Activated T-helper 2 cell treated with anti-CD3 and anti-CD28 coated beads, Interferon-gamma antibody, Interleukin-2, Interleukin-4, amounts not matched to agents 10 μg/mL and 5 μg/mL and 100 μg/mL, durations not matched to agents 14 hours and 24 hours and 36 hours (primary cell): ENCODE measurements around the gene YY1. TPM values are rescaled to one million over a fixed set of nuclear protein-coding genes. Genes with fewer than 3 reads are reported as not detected.

Experiments
- DNase-seq: peaks from one replicate; pipeline ENCODE4 v3.0.0; 2021; ENCODE audit warnings: low spot score
- H3K27ac Mint-ChIP-seq: one replicate; pipeline ENCODE4 v1.8.0; 2021; ENCODE audit warnings: mixed read lengths
- H3K27me3 Mint-ChIP-seq: one replicate; pipeline ENCODE4 v1.8.0; 2021; ENCODE audit warnings: low read depth, mixed read lengths
- H3K36me3 Mint-ChIP-seq: one replicate; pipeline ENCODE4 v1.8.0; 2021; ENCODE audit warnings: low read depth, mixed read lengths
- H3K4me1 Mint-ChIP-seq: one replicate; pipeline ENCODE4 v1.8.0; 2021; ENCODE audit warnings: low read depth, mixed read lengths
- H3K4me3 Mint-ChIP-seq: one replicate; pipeline ENCODE4 v1.8.0; 2021; ENCODE audit warnings: low read depth, mild to moderate bottlenecking, moderate library complexity, mixed read lengths
- H3K9me3 Mint-ChIP-seq: one replicate; pipeline ENCODE4 v1.8.0; 2021; ENCODE audit warnings: mixed read lengths
- intact Hi-C: fragments of 100-400 bp; cut with micrococcal nuclease; formaldehyde crosslinking; loops from one replicate; pipeline ENCODE4 v1.15.1; 2023
- total RNA-seq: library from RNA; stranded (reverse); gene quantifications from 2 replicates; pipeline ENCODE4 v1.2.3, GENCODE V29; 2022

Gene YY1
- total RNA-seq, 1 donor from 2014 or later = 105 TPM

DNA sequence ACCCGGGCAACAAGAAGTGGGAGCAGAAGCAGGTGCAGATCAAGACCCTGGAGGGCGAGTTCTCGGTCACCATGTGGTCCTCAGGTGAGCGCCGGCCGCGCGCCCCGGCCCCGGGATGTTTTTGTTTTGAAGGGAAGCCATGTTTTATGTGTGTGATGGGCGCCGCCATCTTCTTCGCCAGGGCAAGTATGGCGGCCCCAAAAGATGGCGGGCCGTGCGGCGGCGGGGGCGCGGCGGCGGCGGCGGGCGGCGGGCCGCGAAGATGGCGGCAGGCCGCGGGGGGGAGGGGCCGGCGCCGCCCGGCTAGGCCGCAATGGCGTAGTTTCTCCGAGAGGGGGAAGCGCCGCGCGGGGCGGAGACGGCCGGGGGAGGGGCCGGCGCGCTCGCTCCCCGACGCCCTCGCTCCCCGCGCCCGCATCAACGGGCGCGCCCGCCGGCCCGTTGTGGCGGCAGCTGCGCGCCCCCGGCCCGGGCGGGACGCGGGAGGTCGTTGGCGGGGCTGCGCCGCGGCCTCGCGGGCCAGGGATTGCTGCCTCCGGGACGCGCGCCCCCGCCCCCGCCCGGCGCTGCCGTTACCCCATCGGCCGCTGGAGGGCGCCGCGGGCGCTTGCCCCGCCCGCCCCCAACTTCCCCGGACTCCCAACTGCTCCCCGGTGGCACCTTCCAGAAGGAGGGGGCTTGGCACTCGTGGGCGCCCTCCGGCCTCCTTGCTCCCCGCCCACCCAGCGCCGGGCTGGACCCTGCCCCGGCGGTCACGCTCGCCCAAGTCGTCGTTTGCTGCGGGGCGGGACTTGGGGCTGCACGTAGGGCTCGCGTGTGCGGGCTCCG lies 1.1 kb downstream of the YY1 start:
- peaks cover 48% of the 10 kb centered on the region for H3K4me1 Mint-ChIP-seq
- H3K9me3 Mint-ChIP-seq = no peaks in the 10 kb centered on the region
- H3K4me3 Mint-ChIP-seq = peak overlapping the region; percentile 87
- H3K27ac Mint-ChIP-seq = peak overlapping the region; percentile 83
- intact Hi-C loops = loop anchor here (2.0 to 5.0 kb wide), 5 partner anchors 17 to 171 kb away; a partner anchor contains a TSS
- no peaks in the 10 kb centered on the region for H3K27me3 Mint-ChIP-seq
- DNase-seq = peak; percentile 83
- H3K36me3 Mint-ChIP-seq = peaks cover 53% of the 10 kb centered on the region

DNA sequence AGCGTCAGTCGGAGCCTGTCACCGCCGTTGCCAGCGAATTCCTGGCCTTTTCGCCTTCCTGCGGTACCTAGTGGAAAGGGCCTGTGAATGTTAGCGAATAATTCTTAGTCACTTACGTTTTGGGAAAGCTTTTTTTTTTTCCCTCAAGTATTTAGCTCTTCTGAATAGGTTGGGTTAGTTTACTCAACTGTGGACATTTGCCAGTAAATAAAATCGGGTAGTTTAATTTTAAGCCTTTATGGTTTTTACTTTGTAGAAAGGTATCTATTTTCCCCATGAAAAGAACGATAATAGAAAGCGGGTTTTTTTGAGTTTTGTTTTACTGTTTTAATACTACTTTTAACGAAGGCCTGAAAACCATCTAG lies 1.7 kb downstream of the YY1 start:
- H3K4me3 Mint-ChIP-seq = peak overlapping the region; percentile 87
- no peaks in the 10 kb centered on the region for H3K27me3 Mint-ChIP-seq
- H3K9me3 Mint-ChIP-seq = no peaks in the 10 kb centered on the region
- H3K4me1 Mint-ChIP-seq = peaks cover 47% of the 10 kb centered on the region
- H3K27ac Mint-ChIP-seq = peak overlapping the region; percentile 83
- intact Hi-C loops = loop anchor here (2.0 to 5.0 kb wide), 4 partner anchors 16 to 172 kb away; a partner anchor contains a TSS
- peaks cover 53% of the 10 kb centered on the region for H3K36me3 Mint-ChIP-seq
- DNase-seq = no peak

DNA sequence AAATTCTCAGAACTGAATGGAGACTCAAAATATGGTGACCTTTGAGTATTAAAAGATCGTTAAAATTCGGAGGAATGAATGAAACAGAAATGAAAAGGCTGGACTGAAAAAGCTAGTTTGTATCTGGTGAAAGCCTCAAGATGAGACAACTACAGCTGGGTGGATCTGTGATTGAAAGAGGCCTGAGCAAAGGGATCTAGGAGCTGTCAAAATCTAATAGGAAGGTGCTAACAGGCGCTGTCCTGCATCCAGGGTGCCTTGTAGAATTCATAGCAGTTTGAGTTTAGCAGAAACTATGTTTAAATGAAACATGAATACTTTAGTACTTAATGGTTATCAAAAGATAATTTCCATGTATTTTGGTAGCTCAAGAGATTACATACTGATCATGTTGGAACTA lies 2.3 kb downstream of the YY1 start:
- intact Hi-C loops = loop anchor here (2.0 to 5.0 kb wide), 4 partner anchors 16 to 172 kb away; a partner anchor contains a TSS
- Mint-ChIP-seq H3K27ac (peak overlapping the region; percentile 83), H3K4me1 (peaks cover 42% of the 10 kb centered on the region), H3K27me3 (no peaks in the 10 kb centered on the region), H3K36me3 (peaks cover 50% of the 10 kb centered on the region), H3K4me3 (peak overlapping the region; percentile 87), H3K9me3 (no peaks in the 10 kb centered on the region)
- DNase-seq = no peak

- peaks cover 46% of the 10 kb centered on the region for H3K36me3 Mint-ChIP-seq
- no peaks in the 10 kb centered on the region for H3K9me3 Mint-ChIP-seq
- intact Hi-C loops = loop anchor here (5.0 kb wide), 1 partner anchor 34 kb away; no protein-coding TSS in a partner anchor
- no peak overlapping the region for H3K27ac Mint-ChIP-seq
- no peak for DNase-seq
- peaks cover 43% of the 10 kb centered on the region for H3K4me1 Mint-ChIP-seq
- H3K4me3 Mint-ChIP-seq = no peak overlapping the region
- no peaks in the 10 kb centered on the region for H3K27me3 Mint-ChIP-seq
Observed at GRCh38 chr14:100243020-100243419, 4.1 kb downstream of the YY1 start.

GRCh38 chr14:100246809-100247428 lies 8.0 kb downstream of the YY1 start:
- Mint-ChIP-seq H3K36me3 (peaks cover 46% of the 10 kb centered on the region), H3K27me3 (no peaks in the 10 kb centered on the region), H3K4me3 (no peak overlapping the region), H3K27ac (no peak overlapping the region), H3K9me3 (no peaks in the 10 kb centered on the region), H3K4me1 (peaks cover 48% of the 10 kb centered on the region)
- intact Hi-C loops = no loop called here
- no peak for DNase-seq

DNA sequence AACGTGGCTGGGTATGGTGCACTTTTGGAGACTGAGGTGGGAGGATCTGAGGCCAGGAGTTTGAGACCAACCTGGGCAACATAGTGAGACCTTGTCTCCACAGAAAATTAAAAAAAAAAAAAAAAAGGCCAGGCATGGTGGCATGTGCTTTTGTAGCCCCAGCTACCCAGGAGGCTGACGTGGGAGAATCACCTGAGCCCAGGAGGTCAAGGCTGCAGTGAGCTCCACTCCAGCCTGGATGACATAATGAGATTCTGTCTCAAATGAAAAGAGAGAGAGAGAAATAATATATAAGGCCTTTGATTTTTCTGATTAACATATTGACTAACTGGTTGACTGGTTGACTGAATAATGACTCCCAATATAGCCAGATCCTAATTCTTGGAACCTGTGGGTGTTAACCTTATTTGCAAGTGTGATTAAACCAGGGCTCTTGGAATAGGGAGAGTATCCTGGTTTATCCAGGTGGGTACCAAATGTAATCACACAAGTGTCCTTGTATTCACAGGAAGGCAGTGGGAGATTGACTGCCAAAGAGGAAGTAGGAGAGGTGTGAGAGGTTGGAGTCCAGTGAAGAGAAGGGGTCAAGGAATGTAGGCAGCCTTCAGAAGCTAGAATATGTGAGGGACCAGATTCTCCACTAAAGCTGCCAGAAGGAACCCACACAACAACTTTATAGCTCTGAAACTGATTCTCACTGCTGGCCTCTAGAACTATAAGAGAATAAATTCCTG lies 12.0 kb downstream of the YY1 start:
- intact Hi-C loops = no loop called here
- no peak overlapping the region for H3K4me3 Mint-ChIP-seq
- H3K36me3 Mint-ChIP-seq = peaks cover 33% of the 10 kb centered on the region
- no peaks in the 10 kb centered on the region for H3K9me3 Mint-ChIP-seq
- H3K27ac Mint-ChIP-seq = peak overlapping the region; percentile 58
- peaks cover 46% of the 10 kb centered on the region for H3K4me1 Mint-ChIP-seq
- no peak for DNase-seq
- H3K27me3 Mint-ChIP-seq = no peaks in the 10 kb centered on the region

GRCh38 chr14:100252684-100253083 lies 13.7 kb downstream of the YY1 start:
- Mint-ChIP-seq H3K27ac (no peak overlapping the region), H3K27me3 (no peaks in the 10 kb centered on the region), H3K36me3 (peaks cover 28% of the 10 kb centered on the region), H3K9me3 (no peaks in the 10 kb centered on the region), H3K4me3 (no peak overlapping the region), H3K4me1 (peaks cover 47% of the 10 kb centered on the region)
- intact Hi-C loops = no loop called here
- DNase-seq = no peak

- peaks cover 26% of the 10 kb centered on the region for H3K36me3 Mint-ChIP-seq
- H3K27ac Mint-ChIP-seq = no peak overlapping the region
- no peak overlapping the region for H3K4me3 Mint-ChIP-seq
- no peaks in the 10 kb centered on the region for H3K9me3 Mint-ChIP-seq
- peaks cover 62% of the 10 kb centered on the region for H3K4me1 Mint-ChIP-seq
- no peaks in the 10 kb centered on the region for H3K27me3 Mint-ChIP-seq
- intact Hi-C loops = loop anchor here (2.0 kb wide), 1 partner anchor 16 kb away; no protein-coding TSS in a partner anchor
- DNase-seq = no peak
Observed at GRCh38 chr14:100256339-100256895, 17.5 kb downstream of the YY1 start.

- H3K9me3 Mint-ChIP-seq = no peaks in the 10 kb centered on the region
- H3K4me3 Mint-ChIP-seq = no peak overlapping the region
Observed at GRCh38 chr14:100261621-100262020, 22.7 kb downstream of the YY1 start.

GRCh38 chr14:100262545-100262944 lies 23.6 kb downstream of the YY1 start:
- H3K27ac Mint-ChIP-seq = peak overlapping the region; percentile 22
- no peak for DNase-seq
- peaks cover 54% of the 10 kb centered on the region for H3K4me1 Mint-ChIP-seq
- H3K4me3 Mint-ChIP-seq = no peak overlapping the region
- H3K36me3 Mint-ChIP-seq = peaks cover 60% of the 10 kb centered on the region
- intact Hi-C loops = no loop called here
- no peaks in the 10 kb centered on the region for H3K27me3 Mint-ChIP-seq
- H3K9me3 Mint-ChIP-seq = no peaks in the 10 kb centered on the region

More at GRCh38 chr14:100261621-100262020, 22.7 kb downstream of the YY1 start:
- no peaks in the 10 kb centered on the region for H3K27me3 Mint-ChIP-seq
- intact Hi-C loops = no loop called here
- peak overlapping the region; percentile 58 for H3K27ac Mint-ChIP-seq
- peaks cover 53% of the 10 kb centered on the region for H3K36me3 Mint-ChIP-seq
- DNase-seq = no peak
- peaks cover 58% of the 10 kb centered on the region for H3K4me1 Mint-ChIP-seq

DNA sequence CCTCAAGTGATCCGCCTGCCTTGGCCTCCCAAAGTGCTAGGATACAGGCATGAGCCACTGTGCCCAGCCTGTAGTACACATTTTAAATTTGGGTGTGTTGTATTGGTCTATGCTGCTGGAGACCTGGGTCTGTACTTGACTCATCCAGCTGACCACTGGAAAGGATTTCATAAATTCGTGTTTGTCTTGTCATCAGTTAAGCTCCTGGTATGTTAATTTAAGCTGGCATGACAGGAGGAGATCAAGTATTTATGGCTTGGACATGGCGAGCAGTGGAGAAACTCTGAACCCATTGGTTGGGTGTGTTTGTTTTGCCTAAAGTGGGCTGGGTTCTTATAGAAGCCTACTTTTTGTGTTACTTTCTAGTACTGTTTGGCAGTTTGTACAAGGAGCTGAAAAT lies 24.2 kb downstream of the YY1 start:
- no peaks in the 10 kb centered on the region for H3K9me3 Mint-ChIP-seq
- no peaks in the 10 kb centered on the region for H3K27me3 Mint-ChIP-seq
- intact Hi-C loops = no loop called here
- peaks cover 60% of the 10 kb centered on the region for H3K36me3 Mint-ChIP-seq
- peak overlapping the region; percentile 22 for H3K27ac Mint-ChIP-seq
- no peak overlapping the region for H3K4me3 Mint-ChIP-seq
- DNase-seq = no peak
- H3K4me1 Mint-ChIP-seq = peaks cover 52% of the 10 kb centered on the region

GRCh38 chr14:100267990-100268389 lies 29.0 kb downstream of the YY1 start:
- no peaks in the 10 kb centered on the region for H3K9me3 Mint-ChIP-seq
- peaks cover 43% of the 10 kb centered on the region for H3K36me3 Mint-ChIP-seq
- H3K27me3 Mint-ChIP-seq = no peaks in the 10 kb centered on the region
- H3K4me1 Mint-ChIP-seq = peaks cover 27% of the 10 kb centered on the region
- H3K27ac Mint-ChIP-seq = no peak overlapping the region
- no peak overlapping the region for H3K4me3 Mint-ChIP-seq
- intact Hi-C loops = no loop called here
- DNase-seq = no peak
